Mucosa of rectum (tissue), 2 donors: Measurements from ENCODE around the gene PBX1.

Experiments
- H3K27ac ChIP-seq, 2 donors: one replicate each; pipeline ENCODE4 v1.7.0; 2013; ENCODE audit warnings: inconsistent platforms in 2 of 2, low read depth in 2 of 2, low read length in 2 of 2
- H3K27me3 ChIP-seq, 2 donors: one replicate each; pipeline ENCODE4 v1.7.0; 2013; ENCODE audit warnings: low read length in 2 of 2; ENCODE audit not compliant: control insufficient read depth in 2 of 2, insufficient read depth in 2 of 2
- H3K36me3 ChIP-seq, 2 donors: one replicate each; pipeline ENCODE4 v1.7.0; 2013; ENCODE audit warnings: low read length in 2 of 2; ENCODE audit not compliant: control insufficient read depth in 2 of 2, insufficient read depth in 2 of 2
- H3K4me1 ChIP-seq, 2 donors: one replicate each; pipeline ENCODE4 v1.7.0; 2013; ENCODE audit warnings: low read length in 2 of 2, mild to moderate bottlenecking in 1 of 2; ENCODE audit not compliant: control insufficient read depth in 2 of 2, insufficient read depth in 2 of 2
- H3K4me3 ChIP-seq, 2 donors: one replicate each; pipeline ENCODE4 v1.7.0; 2013; ENCODE audit warnings: low read length in 2 of 2
- H3K9ac ChIP-seq, 2 donors: one replicate each; pipeline ENCODE4 v1.7.0; 2013; ENCODE audit warnings: low read length in 2 of 2, low read depth in 1 of 2, mild to moderate bottlenecking in 1 of 2
- H3K9me3 ChIP-seq, 2 donors: one replicate each; pipeline ENCODE4 v1.7.0; 2013; ENCODE audit warnings: low read length in 2 of 2; ENCODE audit not compliant: control insufficient read depth in 2 of 2
- donor health status: healthy.
- donor health status: Normal muscosa, but diverticular disease.

PBX1 gene

DNA sequence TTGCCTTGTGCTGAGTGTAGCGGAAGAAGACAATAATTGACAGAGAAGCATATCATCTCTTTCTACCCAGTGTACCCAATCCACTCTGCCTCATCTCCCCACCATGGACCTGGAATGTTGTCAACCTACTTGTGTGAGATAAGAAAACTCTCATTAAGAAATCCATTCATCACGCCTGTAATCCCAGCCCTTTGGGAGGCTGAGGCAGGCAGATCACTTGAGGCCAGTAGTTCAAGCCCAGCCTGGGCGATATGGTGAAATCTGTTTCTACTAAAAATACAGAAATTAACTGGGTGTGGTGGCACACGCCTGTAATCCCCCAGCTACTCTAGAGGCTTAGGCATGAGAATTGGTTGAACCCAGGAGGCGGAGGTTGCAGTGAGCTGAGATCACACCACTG, 209.6 kb downstream of the PBX1 start:
- Histone ChIP-seq H3K27me3 (no peaks in the 10 kb centered on the region), H3K9me3 (no peaks in the 10 kb centered on the region), H3K9ac (no peak overlapping the region), H3K4me1 (peaks cover 27 to 37% of the 10 kb centered on the region in 2 donors), H3K4me3 (no peak overlapping the region), H3K36me3 (no peaks in the 10 kb centered on the region), H3K27ac (no peak overlapping the region)

DNA sequence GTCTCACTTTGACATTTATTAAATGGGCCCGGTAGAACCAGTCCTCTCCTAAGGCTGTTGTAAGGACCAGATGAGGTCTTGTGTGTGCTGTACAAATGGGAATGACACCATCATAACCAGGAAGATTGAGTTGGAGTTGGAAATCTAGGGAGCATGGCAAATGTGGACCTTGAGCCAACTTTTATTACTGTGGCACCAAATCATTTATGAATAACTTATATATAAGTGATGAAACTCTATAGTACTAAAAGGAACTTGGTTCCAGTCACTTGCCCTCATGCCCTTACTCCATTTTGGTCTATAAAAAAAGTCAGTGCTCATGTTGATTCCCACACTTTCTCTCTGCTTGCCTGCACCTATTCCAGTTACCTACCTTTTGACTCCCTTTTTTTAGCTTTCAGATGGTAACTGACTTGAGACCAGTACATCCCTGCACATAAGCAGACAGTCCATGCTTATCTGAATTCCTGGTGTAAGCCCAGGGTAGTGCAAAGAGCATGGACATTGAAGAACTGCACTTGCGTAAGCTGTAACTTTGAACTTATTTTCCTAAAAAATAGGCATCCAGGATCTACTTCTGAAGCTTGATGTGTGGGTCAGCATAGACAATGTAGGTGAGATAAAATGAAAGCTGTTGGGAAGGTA, 210.6 kb downstream of the PBX1 start:
- Histone ChIP-seq H3K27ac (peak overlapping the region; percentile 16 to 39), H3K36me3 (no peaks in the 10 kb centered on the region), H3K4me1 (peaks cover 32 to 42% of the 10 kb centered on the region in 2 donors), H3K9ac (no peak overlapping the region), H3K4me3 (no peak overlapping the region), H3K27me3 (no peaks in the 10 kb centered on the region), H3K9me3 (no peaks in the 10 kb centered on the region)

DNA sequence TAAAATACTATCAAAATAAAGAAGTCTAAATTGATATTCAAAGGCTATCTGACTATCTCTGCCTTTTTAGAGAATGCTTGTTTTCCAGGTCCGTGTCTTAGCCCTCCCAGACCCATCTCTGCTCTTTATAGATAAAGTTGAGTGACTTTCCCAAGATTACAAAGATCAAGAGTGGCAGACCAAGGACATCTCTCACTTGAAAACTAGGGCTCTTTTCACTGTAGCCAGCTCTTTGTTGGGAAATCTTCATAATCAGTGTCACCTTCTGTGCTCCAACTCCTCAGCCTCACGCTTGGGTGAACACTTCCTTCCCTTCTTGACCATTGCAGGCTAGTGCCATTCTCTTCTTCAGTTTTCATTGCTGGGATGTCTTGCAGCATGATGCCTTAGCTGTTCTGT, 211.1 kb downstream of the PBX1 start:
- Histone ChIP-seq H3K4me1 (peaks cover 36 to 47% of the 10 kb centered on the region in 2 donors), H3K36me3 (no peaks in the 10 kb centered on the region), H3K9ac (no peak overlapping the region), H3K4me3 (no peak overlapping the region), H3K27ac (peak overlapping the region in 1 of 2 donors; percentile 5), H3K9me3 (no peaks in the 10 kb centered on the region), H3K27me3 (no peaks in the 10 kb centered on the region)

DNA sequence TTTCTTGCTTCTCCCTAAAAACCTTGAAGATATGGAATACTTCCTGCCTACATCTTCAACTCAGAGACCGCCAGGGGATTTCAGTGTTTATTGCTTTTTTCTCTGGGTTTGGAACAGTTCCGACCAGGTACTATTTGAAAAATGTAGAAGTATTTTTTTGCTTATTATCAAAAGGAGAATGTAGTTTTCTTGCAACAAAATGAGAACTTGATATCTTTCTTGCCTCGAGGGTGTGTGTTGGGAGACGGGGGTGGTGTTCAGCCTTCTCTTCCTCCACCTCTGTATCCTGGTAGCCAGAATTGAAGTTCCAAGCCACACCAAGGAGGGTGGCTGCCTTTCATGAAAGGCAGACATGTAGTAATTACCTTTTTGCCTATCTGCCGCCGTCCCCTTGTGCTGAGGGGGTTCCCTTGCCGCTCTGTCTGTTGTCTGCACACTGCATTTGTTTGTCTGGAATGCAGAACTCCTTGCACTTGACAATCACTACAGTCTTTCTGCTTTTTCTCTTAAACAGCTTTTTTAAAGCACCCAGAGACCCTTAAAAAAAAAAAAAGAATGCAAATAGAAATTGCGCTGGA, 212.1 kb downstream of the PBX1 start:
- peak overlapping the region in 1 of 2 donors; percentile 21 for H3K27ac ChIP-seq
- no peaks in the 10 kb centered on the region for H3K36me3 ChIP-seq
- peaks cover 40 to 55% of the 10 kb centered on the region in 2 donors for H3K4me1 ChIP-seq
- no peaks in the 10 kb centered on the region for H3K27me3 ChIP-seq
- H3K4me3 ChIP-seq: no peak overlapping the region
- no peaks in the 10 kb centered on the region for H3K9me3 ChIP-seq
- H3K9ac ChIP-seq: no peak overlapping the region

DNA sequence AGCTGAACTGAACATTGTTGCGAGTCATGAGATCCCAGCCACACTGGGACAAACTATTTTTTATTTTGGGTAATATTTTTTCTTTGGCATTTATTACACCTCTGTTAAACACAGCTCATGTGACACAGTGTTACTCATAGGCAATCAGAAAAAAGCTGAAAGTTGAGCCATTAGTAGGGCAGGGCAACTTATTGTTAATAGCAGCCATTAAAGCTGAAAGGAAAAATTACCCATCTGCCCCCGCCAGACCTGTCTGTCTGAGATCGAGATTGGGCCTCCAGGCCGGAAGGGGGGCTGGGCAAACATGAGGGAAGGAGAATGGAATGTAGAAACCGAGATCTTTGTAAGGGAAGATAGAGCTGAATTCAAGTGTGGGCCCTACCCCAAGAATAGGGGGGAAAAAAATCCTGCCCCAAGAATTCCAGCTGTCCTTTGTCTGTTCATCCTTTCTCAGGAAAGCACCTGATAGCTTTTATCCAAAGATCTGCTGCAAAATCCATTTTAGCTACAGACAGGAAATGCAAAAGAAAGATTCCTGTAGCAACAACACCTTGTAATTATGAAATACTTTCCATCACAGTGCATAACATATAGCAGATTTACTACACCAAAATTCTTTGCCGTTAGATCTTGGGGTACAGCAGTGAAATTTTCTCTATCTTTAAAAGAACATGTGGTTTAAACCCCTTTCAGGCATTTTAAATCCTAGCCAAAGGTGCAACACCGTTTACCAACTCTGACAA, 212.8 kb downstream of the PBX1 start:
- H3K9ac ChIP-seq: no peak overlapping the region
- no peaks in the 10 kb centered on the region for H3K27me3 ChIP-seq
- peaks cover 41 to 60% of the 10 kb centered on the region in 2 donors for H3K4me1 ChIP-seq
- H3K9me3 ChIP-seq: no peaks in the 10 kb centered on the region
- no peak overlapping the region for H3K4me3 ChIP-seq
- no peaks in the 10 kb centered on the region for H3K36me3 ChIP-seq
- H3K27ac ChIP-seq: peak overlapping the region in 1 of 2 donors; percentile 8

DNA sequence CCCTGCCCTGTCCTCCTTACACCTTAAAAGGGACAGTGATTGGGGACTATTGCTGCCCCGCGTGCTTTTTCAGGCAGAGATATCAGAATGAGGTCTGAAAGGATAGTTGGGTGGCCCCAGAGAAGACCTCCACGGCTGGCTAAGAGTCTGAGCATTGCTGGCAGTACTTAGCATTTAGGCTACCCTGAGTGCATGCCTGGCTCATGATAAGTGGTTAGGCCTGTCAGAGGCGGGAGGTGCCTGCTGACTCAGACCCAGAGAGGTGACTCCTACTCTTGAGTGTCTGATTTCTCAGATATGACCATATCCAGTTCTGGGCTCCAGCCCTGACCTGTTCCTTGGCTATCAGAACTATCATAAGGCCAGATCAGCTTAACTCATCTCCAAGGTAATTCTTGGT, 213.7 kb downstream of the PBX1 start:
- peak overlapping the region; percentile 29 to 32 for H3K27ac ChIP-seq
- no peak overlapping the region for H3K9ac ChIP-seq
- no peaks in the 10 kb centered on the region for H3K9me3 ChIP-seq
- H3K4me3 ChIP-seq: no peak overlapping the region
- peaks cover 35 to 60% of the 10 kb centered on the region in 2 donors for H3K4me1 ChIP-seq
- no peaks in the 10 kb centered on the region for H3K36me3 ChIP-seq
- no peaks in the 10 kb centered on the region for H3K27me3 ChIP-seq

DNA sequence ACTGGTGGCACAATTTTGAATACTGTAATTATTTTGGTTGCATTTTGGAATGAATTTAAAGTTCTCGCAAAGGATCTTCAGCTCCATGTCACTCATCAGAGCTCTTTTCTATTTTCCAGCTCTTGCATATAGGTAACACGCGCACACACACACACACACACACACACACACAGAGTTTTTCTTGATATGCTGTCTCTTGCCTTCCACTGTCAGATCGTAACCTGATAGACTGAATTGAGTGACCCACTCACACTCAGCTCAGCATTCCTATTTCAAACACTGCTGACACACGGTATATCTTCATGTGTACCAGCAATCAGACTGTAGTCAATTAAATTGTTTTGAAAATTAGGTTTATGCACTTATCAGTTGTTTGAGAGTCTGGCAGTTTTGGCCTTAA, 214.1 kb downstream of the PBX1 start:
- Histone ChIP-seq H3K36me3 (no peaks in the 10 kb centered on the region), H3K9me3 (no peaks in the 10 kb centered on the region), H3K27me3 (no peaks in the 10 kb centered on the region), H3K4me3 (no peak overlapping the region), H3K9ac (no peak overlapping the region), H3K4me1 (peaks cover 35 to 60% of the 10 kb centered on the region in 2 donors), H3K27ac (peak overlapping the region; percentile 29 to 32)

DNA sequence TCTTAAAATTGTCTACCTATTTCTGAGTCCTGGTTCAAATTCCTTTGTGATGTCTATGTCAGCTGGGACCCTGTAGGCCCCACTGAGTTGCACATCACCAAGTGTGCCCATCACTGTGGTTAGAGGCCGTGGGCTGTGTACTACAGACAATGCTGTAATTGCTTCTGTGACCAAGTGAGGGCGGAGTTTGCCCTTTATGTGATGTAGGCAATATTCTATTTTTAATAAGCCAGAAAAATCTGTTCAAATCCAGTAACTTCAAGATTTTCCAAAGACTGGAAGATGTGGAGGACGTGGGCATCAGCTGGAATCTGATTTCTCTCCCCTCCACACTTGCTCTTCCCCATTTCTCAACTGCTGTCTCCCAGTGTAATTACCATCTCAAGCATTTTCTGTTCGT, 215.4 kb downstream of the PBX1 start:
- peak overlapping the region in 1 of 2 donors; percentile 20 for H3K4me3 ChIP-seq
- H3K9ac ChIP-seq: no peak overlapping the region
- H3K27ac ChIP-seq: peak overlapping the region; percentile 38 to 66
- H3K4me1 ChIP-seq: peaks cover 35 to 57% of the 10 kb centered on the region in 2 donors
- no peaks in the 10 kb centered on the region for H3K36me3 ChIP-seq
- no peaks in the 10 kb centered on the region for H3K9me3 ChIP-seq
- H3K27me3 ChIP-seq: no peaks in the 10 kb centered on the region

DNA sequence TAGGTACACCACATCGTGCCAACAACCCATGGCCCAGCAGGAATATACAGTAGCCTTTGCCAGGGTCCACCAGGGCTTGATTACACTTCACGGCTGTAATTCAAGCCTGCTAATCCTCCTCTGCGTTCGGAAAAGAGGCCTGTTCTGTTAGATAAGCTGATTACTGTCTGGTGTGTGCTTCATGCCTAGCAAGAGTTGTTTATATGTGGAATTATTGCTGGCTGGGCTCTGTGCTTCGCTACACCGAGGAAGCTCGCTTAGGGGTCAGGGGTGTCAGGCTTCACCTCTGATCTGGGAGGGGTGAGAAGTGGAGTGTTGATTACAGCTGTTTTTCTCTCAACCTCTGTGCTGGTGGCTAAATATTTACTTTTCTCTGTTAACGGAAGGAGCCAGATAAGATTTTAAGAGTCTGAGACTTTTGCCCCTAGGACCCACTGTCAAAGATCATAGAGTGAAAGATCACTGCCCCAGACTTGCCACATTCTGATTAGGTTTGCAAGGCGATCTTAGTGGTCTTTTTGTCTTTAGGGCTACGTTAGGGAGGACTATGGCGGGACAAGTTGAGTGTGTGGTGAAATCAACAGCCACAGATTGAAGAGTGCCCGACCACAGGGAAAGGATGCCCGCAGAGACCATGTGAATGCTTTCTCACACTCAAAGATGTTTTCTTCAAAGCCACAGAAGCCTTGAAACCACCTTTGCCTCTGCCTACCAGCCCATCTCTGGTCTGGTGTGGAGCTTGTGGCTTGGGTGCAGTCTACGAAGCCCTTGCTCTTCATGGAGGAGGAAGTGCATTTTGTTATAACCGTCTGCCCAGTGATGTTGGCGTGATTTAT, 216.1 kb downstream of the PBX1 start:
- Histone ChIP-seq H3K27ac (peak overlapping the region; percentile 38 to 66), H3K27me3 (no peaks in the 10 kb centered on the region), H3K4me3 (peak overlapping the region in 1 of 2 donors; percentile 20), H3K9me3 (no peaks in the 10 kb centered on the region), H3K9ac (no peak overlapping the region), H3K4me1 (peaks cover 35 to 52% of the 10 kb centered on the region in 2 donors), H3K36me3 (no peaks in the 10 kb centered on the region)
